Tibial artery (tissue), 4 donors: Measurements from ENCODE around the gene FERMT3.

Experiments used
- DNase-seq, 2 donors: peaks; one replicate each; pipeline ENCODE4 v3.0.0-alpha.2; 2019
- H3K27ac ChIP-seq, 2 donors: fragments of 200-600 bp; sonication (generic) in 1 of 2; 1 replicate in 1 of 2; 2 replicates in 1 of 2; pipeline ENCODE4 v1.5.1; 2018 to 2019; ENCODE audit warnings: mild to moderate bottlenecking in 1 of 2
- H3K27me3 ChIP-seq, 2 donors: fragments of 200-600 bp; sonication (generic) in 1 of 2; one replicate each; pipeline versions ENCODE4 v1.5.1 to v1.6.0; 2016 to 2019
- H3K36me3 ChIP-seq, 3 donors: fragments of 200-600 bp; sonication (generic) in 2 of 3; one replicate each; pipeline ENCODE4 v1.5.1; 2016 to 2019; ENCODE audit warnings: mild to moderate bottlenecking in 2 of 3
- H3K4me1 ChIP-seq, 4 donors: fragments of 200-600 bp; sonication (generic) in 2 of 4; 1 replicate in 3 of 4; 2 replicates in 1 of 4; pipeline ENCODE4 v1.5.1; 2016 to 2019
- H3K4me3 ChIP-seq, 2 donors: fragments of 200-600 bp; sonication (generic) in 1 of 2; 1 replicate in 1 of 2; 2 replicates in 1 of 2; pipeline ENCODE4 v1.5.1; 2018 to 2019; ENCODE audit warnings: mild to moderate bottlenecking in 2 of 2
- H3K9me3 ChIP-seq, 3 donors: fragments of 200-600 bp; sonication (generic) in 1 of 3; one replicate each; pipeline ENCODE4 v1.5.1; 2016 to 2019
- intact Hi-C: fragments of 100-400 bp; cut with DNase I; formaldehyde crosslinking; loops from one replicate; pipeline ENCODE4 v1.15.0; 2023; ENCODE audit warnings: low total_unique reads
- TF ChIP-seq, protein P1 (sequence below), 2 experiments: fragments of 200-600 bp in 1 of 2; fragments of 450-650 bp in 1 of 2; IDR thresholded peaks; one replicate each; pipeline ENCODE4 v1.5.1; 2017 to 2019; ENCODE audit warnings: antibody characterized with exemption in 2 of 2, mild to moderate bottlenecking in 1 of 2, moderate library complexity in 1 of 2

Gene FERMT3

GRCh38 chr11:64219354-64219684 is 12.8 kb downstream of the FERMT3 start:
- no peak for DNase-seq
- TF ChIP-seq, protein P1, sequence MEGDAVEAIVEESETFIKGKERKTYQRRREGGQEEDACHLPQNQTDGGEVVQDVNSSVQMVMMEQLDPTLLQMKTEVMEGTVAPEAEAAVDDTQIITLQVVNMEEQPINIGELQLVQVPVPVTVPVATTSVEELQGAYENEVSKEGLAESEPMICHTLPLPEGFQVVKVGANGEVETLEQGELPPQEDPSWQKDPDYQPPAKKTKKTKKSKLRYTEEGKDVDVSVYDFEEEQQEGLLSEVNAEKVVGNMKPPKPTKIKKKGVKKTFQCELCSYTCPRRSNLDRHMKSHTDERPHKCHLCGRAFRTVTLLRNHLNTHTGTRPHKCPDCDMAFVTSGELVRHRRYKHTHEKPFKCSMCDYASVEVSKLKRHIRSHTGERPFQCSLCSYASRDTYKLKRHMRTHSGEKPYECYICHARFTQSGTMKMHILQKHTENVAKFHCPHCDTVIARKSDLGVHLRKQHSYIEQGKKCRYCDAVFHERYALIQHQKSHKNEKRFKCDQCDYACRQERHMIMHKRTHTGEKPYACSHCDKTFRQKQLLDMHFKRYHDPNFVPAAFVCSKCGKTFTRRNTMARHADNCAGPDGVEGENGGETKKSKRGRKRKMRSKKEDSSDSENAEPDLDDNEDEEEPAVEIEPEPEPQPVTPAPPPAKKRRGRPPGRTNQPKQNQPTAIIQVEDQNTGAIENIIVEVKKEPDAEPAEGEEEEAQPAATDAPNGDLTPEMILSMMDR (IDR thresholded peaks at IDR 0.05) = no peak
- intact Hi-C loops = no loop called here

DNA sequence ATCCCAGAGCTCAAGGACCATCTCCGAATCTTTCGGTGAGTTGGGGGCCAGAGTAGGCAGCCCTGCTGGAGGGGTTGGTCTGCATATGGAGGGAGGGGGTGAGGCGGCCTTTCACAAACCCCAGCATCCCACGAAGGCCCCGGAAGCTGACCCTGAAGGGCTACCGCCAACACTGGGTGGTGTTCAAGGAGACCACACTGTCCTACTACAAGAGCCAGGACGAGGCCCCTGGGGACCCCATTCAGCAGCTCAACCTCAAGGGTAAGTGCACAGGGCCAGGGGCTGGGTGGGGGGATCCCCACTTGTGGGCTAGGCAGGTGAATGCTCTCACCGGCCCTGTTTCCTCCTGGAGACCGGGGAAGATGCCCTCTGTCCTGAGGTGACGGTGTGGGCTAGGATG is 13.2 kb downstream of the FERMT3 start:
- no peak for DNase-seq
- no peaks in the 10 kb centered on the region for H3K9me3 ChIP-seq
- H3K27me3 ChIP-seq = no peaks in the 10 kb centered on the region
- H3K36me3 ChIP-seq = peaks cover 0 to 22% (median 8%) of the 10 kb centered on the region in 3 donors
- H3K4me1 ChIP-seq = peaks cover 0 to 7% (median 1%) of the 10 kb centered on the region in 4 donors
- no peak overlapping the region for H3K4me3 ChIP-seq
- intact Hi-C loops = no loop called here
- TF ChIP-seq, protein P1 (IDR thresholded peaks at IDR 0.05) = no peak
- H3K27ac ChIP-seq = no peak overlapping the region

More at GRCh38 chr11:64219354-64219684, 12.8 kb downstream of the FERMT3 start:
- peaks cover 0 to 3% (median 0%) of the 10 kb centered on the region in 4 donors for H3K4me1 ChIP-seq
- no peak overlapping the region for H3K4me3 ChIP-seq
- no peaks in the 10 kb centered on the region for H3K9me3 ChIP-seq
- H3K27ac ChIP-seq = no peak overlapping the region
- peaks cover 0 to 22% (median 8%) of the 10 kb centered on the region in 3 donors for H3K36me3 ChIP-seq
- H3K27me3 ChIP-seq = no peaks in the 10 kb centered on the region

GRCh38 chr11:64220271-64220670 is 13.8 kb downstream of the FERMT3 start:
- intact Hi-C loops = no loop called here
- H3K36me3 ChIP-seq = peaks cover 0 to 22% (median 8%) of the 10 kb centered on the region in 3 donors
- TF ChIP-seq, protein P1 (IDR thresholded peaks at IDR 0.05) = no peak
- no peak overlapping the region for H3K27ac ChIP-seq
- DNase-seq = no peak
- H3K4me1 ChIP-seq = peaks cover 0 to 12% (median 5%) of the 10 kb centered on the region in 4 donors
- no peak overlapping the region for H3K4me3 ChIP-seq
- no peaks in the 10 kb centered on the region for H3K27me3 ChIP-seq
- no peaks in the 10 kb centered on the region for H3K9me3 ChIP-seq

DNA sequence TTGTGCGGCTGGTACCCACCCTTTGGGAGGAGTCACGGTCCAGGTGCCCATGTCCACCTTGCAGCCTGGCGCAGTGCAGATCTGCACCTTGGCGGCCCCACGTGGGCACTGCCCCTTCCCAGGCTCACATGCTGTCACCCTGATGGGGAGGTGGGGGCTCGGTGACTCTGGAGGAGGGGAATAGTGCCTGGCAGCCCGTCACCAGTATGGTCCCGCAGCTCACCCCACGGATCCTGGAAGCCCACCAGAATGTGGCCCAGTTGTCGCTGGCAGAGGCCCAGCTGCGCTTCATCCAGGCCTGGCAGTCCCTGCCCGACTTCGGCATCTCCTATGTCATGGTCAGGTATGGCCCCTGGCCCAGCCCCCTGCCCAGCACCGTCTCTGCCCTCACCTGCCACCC is 14.3 kb downstream of the FERMT3 start:
- TF ChIP-seq, protein P1 (IDR thresholded peaks at IDR 0.05) = no peak
- H3K4me3 ChIP-seq = no peak overlapping the region
- no peaks in the 10 kb centered on the region for H3K9me3 ChIP-seq
- intact Hi-C loops = no loop called here
- DNase-seq = no peak
- peaks cover 0 to 15% (median 10%) of the 10 kb centered on the region in 4 donors for H3K4me1 ChIP-seq
- no peaks in the 10 kb centered on the region for H3K27me3 ChIP-seq
- peaks cover 0 to 22% (median 8%) of the 10 kb centered on the region in 3 donors for H3K36me3 ChIP-seq
- no peak overlapping the region for H3K27ac ChIP-seq

- Histone ChIP-seq H3K36me3 (peaks cover 0 to 22% (median 8%) of the 10 kb centered on the region in 3 donors), H3K27ac (no peak overlapping the region), H3K4me1 (peaks cover 0 to 24% (median 23%) of the 10 kb centered on the region in 4 donors), H3K4me3 (no peak overlapping the region), H3K9me3 (no peaks in the 10 kb centered on the region), H3K27me3 (no peaks in the 10 kb centered on the region)
- TF ChIP-seq, protein P1 (IDR thresholded peaks at IDR 0.05) = no peak
- intact Hi-C loops = no loop called here
- no peak for DNase-seq
Observed at GRCh38 chr11:64222651-64223000, 16.1 kb downstream of the FERMT3 start.
